GM12875 (cell line): ENCODE results near the gene NFE2L3.

ENCODE experiments used
- H3K4me3 ChIP-seq: one replicate; pipeline ENCODE4 v1.5.1; 2011; ENCODE audit warnings: low read depth, low read length, control low read depth
- CTCF ChIP-seq: IDR thresholded peaks from 2 replicates; pipeline ENCODE4 v1.5.1; 2011; ENCODE audit warnings: low read depth, mild to moderate bottlenecking, control low read depth, inconsistent platforms, low read length, moderate library complexity, borderline replicate concordance; ENCODE audit not compliant: insufficient read depth

Gene NFE2L3

GRCh38 chr7:26195182-26195581 is 43.2 kb downstream of the NFE2L3 start:
- no peak for TF ChIP-seq CTCF
- no peak overlapping the region for H3K4me3 ChIP-seq

GRCh38 chr7:26195867-26196657 is 44.1 kb downstream of the NFE2L3 start:
- TF ChIP-seq CTCF, result no peak
- H3K4me3 ChIP-seq, result no peak overlapping the region

GRCh38 chr7:26197153-26198115 is 45.4 kb downstream of the NFE2L3 start:
- no peak for TF ChIP-seq CTCF
- H3K4me3 ChIP-seq, result peak overlapping the region; percentile 34

GRCh38 chr7:26198133-26198780 is 46.3 kb downstream of the NFE2L3 start:
- H3K4me3 ChIP-seq, result peak overlapping the region; percentile 92
- TF ChIP-seq CTCF, result peak; percentile 26; the same call in 1 of the 2 replicates

- TF ChIP-seq CTCF, result no peak
- H3K4me3 ChIP-seq, result peak overlapping the region; percentile 92
These were observed 46.8 kb downstream of the NFE2L3 start for GRCh38 chr7:26198781-26199169.

GRCh38 chr7:26199301-26200037 is 47.5 kb downstream of the NFE2L3 start:
- peak overlapping the region; percentile 92 for H3K4me3 ChIP-seq
- TF ChIP-seq CTCF, result no peak
